Measurements from ENCODE around the gene SLC4A3.

DNA sequence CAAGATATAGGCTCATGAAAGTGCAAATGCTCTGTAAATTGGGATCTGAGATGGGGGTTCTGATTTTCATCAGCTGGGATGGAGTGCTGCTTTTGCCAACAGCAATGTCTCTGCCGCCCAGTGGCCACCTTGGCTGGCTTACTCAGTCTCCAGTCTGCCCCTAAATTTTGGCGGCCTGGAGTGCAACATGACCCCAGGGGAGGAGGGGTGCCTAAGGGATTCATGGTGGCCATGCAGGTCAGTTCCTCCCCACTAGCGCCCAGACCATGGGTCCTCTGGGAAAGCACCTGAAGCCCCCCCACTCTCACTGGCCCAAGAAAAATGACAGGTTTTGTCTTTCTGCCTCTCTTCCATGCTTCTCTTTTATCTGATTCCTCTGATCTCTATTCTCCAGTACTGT is 45.0 kb downstream of the SLC4A3 start:
- TF ChIP-seq, protein P1, sequence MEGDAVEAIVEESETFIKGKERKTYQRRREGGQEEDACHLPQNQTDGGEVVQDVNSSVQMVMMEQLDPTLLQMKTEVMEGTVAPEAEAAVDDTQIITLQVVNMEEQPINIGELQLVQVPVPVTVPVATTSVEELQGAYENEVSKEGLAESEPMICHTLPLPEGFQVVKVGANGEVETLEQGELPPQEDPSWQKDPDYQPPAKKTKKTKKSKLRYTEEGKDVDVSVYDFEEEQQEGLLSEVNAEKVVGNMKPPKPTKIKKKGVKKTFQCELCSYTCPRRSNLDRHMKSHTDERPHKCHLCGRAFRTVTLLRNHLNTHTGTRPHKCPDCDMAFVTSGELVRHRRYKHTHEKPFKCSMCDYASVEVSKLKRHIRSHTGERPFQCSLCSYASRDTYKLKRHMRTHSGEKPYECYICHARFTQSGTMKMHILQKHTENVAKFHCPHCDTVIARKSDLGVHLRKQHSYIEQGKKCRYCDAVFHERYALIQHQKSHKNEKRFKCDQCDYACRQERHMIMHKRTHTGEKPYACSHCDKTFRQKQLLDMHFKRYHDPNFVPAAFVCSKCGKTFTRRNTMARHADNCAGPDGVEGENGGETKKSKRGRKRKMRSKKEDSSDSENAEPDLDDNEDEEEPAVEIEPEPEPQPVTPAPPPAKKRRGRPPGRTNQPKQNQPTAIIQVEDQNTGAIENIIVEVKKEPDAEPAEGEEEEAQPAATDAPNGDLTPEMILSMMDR (IDR thresholded peaks at IDR 0.05) = no peak
- TF ChIP-seq, protein P2, sequence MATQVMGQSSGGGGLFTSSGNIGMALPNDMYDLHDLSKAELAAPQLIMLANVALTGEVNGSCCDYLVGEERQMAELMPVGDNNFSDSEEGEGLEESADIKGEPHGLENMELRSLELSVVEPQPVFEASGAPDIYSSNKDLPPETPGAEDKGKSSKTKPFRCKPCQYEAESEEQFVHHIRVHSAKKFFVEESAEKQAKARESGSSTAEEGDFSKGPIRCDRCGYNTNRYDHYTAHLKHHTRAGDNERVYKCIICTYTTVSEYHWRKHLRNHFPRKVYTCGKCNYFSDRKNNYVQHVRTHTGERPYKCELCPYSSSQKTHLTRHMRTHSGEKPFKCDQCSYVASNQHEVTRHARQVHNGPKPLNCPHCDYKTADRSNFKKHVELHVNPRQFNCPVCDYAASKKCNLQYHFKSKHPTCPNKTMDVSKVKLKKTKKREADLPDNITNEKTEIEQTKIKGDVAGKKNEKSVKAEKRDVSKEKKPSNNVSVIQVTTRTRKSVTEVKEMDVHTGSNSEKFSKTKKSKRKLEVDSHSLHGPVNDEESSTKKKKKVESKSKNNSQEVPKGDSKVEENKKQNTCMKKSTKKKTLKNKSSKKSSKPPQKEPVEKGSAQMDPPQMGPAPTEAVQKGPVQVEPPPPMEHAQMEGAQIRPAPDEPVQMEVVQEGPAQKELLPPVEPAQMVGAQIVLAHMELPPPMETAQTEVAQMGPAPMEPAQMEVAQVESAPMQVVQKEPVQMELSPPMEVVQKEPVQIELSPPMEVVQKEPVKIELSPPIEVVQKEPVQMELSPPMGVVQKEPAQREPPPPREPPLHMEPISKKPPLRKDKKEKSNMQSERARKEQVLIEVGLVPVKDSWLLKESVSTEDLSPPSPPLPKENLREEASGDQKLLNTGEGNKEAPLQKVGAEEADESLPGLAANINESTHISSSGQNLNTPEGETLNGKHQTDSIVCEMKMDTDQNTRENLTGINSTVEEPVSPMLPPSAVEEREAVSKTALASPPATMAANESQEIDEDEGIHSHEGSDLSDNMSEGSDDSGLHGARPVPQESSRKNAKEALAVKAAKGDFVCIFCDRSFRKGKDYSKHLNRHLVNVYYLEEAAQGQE (IDR thresholded peaks at IDR 0.05; ENCODE audit: insufficient read depth in 1 of 2, low read depth in 2 of 2, low read length in 1 of 2) = no peak
- no peak for TF ChIP-seq POLR2AphosphoS5 (IDR thresholded peaks at IDR 0.05; ENCODE audit: low read depth, low read length)
- TF ChIP-seq TCF7L2 (IDR thresholded peaks at IDR 0.05; ENCODE audit: low read depth, low read length) = no peak
